Spleen (tissue), 11 donors: ENCODE data around the gene SPIRE1. TPM values are rescaled to one million over a fixed set of nuclear protein-coding genes. Genes with fewer than 3 reads are reported as not detected.

ENCODE experiments used
- DNase-seq: peaks from one replicate; pipeline ENCODE4 v3.0.0-alpha.2; 2020
- H3K27ac ChIP-seq, 8 donors: fragments of 200-600 bp; sonication (generic) in 7 of 8; 1 replicate in 4 of 8; 2 replicates in 4 of 8; pipeline versions ENCODE4 v1.5.0 to v1.8.0; 2016 to 2021; ENCODE audit warnings: inconsistent platforms in 4 of 8, mild to moderate bottlenecking in 4 of 8, moderate library complexity in 1 of 8
- H3K27me3 ChIP-seq, 7 donors: fragments of 200-600 bp; sonication (generic) in 6 of 7; replicated peaks in 1 of 7; 1 replicate in 4 of 7; 2 replicates in 3 of 7; pipeline versions ENCODE4 v1.5.0 to v1.8.0; 2016 to 2021; ENCODE audit warnings: inconsistent platforms in 3 of 7, mild to moderate bottlenecking in 1 of 7
- H3K36me3 ChIP-seq, 6 donors: fragments of 200-600 bp; sonication (generic) in 5 of 6; 1 replicate in 4 of 6; 2 replicates in 2 of 6; pipeline versions ENCODE4 v1.5.0 to v1.8.0; 2016 to 2021; ENCODE audit warnings: inconsistent platforms in 2 of 6
- H3K4me1 ChIP-seq, 6 donors: fragments of 200-600 bp; sonication (generic) in 5 of 6; 1 replicate in 3 of 6; 2 replicates in 3 of 6; pipeline versions ENCODE4 v1.5.0 to v1.8.0; 2016 to 2021; ENCODE audit warnings: inconsistent platforms in 3 of 6
- H3K4me3 ChIP-seq, 8 donors: fragments of 200-600 bp; sonication (generic) in 7 of 8; 1 replicate in 4 of 8; 2 replicates in 4 of 8; pipeline versions ENCODE4 v1.5.0 to v1.8.0; 2016 to 2021; ENCODE audit warnings: inconsistent platforms in 4 of 8, mild to moderate bottlenecking in 4 of 8, moderate library complexity in 2 of 8
- H3K9me3 ChIP-seq, 8 donors: fragments of 200-600 bp; sonication (generic) in 7 of 8; 1 replicate in 4 of 8; 2 replicates in 4 of 8; pipeline versions ENCODE4 v1.5.0 to v1.8.0; 2016 to 2021; ENCODE audit warnings: inconsistent platforms in 4 of 8
- CTCF ChIP-seq, 11 experiments: fragments of 200-600 bp in 7 of 11; fragments of 450-650 bp in 4 of 11; sonication (generic) in 4 of 11; IDR thresholded peaks in 8 of 11; conservative IDR thresholded peaks in 3 of 11; 1 replicate in 7 of 11; 2 replicates in 4 of 11; pipeline versions ENCODE4 v1.4.0 to v1.8.0; 2016 to 2021; ENCODE audit warnings: antibody characterized with exemption in 11 of 11, inconsistent platforms in 4 of 11, mild to moderate bottlenecking in 1 of 11
- POLR2A ChIP-seq, 3 donors: fragments of 450-650 bp; IDR thresholded peaks; one replicate each; pipeline ENCODE4 v1.5.1; 2017; ENCODE audit warnings: antibody characterized with exemption in 3 of 3, mild to moderate bottlenecking in 1 of 3
- POLR2AphosphoS5 ChIP-seq, 3 donors: sonication (generic); formaldehyde crosslinking; IDR thresholded peaks; one replicate each; pipeline ENCODE4 v1.5.1; 2017; ENCODE audit warnings: antibody characterized with exemption in 3 of 3
- WGBS, 5 donors: extraction: QIAGEN DNeasy Blood & Tissue Kit in 3 of 5; methylation state at CpG; one replicate each; pipeline versions ENCODE4 v1.1.5 to v1.1.7; 2013 to 2018; 5-methylcytosine and 5-hydroxymethylcytosine counted together
- intact Hi-C: fragments of 100-400 bp; cut with DNase I; formaldehyde crosslinking; loops from one replicate; pipeline ENCODE4 v1.15.0; 2023; ENCODE audit warnings: low total_unique reads
- polyA plus RNA-seq, 3 donors: library from polyadenylated mRNA; stranded (reverse); fragments of 200-250 nt; gene quantifications; one replicate each; pipeline ENCODE4 v1.2.1, GENCODE V29; 2013
- total RNA-seq, 7 donors: library from RNA; depleted of rRNA in 3 of 7; stranded (reverse); fragments of >200 nt in 3 of 7; fragmentation: NEBNext Ultra II Directional in 4 of 7; extraction: Animal tissue kit (Norgen Biotek cat#: 25700) in 4 of 7; gene quantifications; one replicate each; pipeline versions ENCODE4 v1.1.0 to v1.2.1, GENCODE V29; 2016 to 2021
- donor health status: healthy with polysubstance abuse.
- donor health status: DM: no; HTN: no; CAD: no; lungs with moderate emphysema.
- donor health status: DM: no; HTN: no; CAD: no.
- donor health status: Bipolar disorder and iron deficiency.
- donor health status: healthy.
- donor health status: DM: no; HTN: no; CAD: no.
- donor health status: DM: yes; HTN: yes; CAD: no.

The SPIRE1 gene
- total and polyA plus RNA-seq, 10 donors, result 1.4 to 19.4 (median 11.1) TPM

- TF ChIP-seq POLR2A (IDR thresholded peaks at IDR 0.05) (no peak), CTCF (IDR thresholded peaks at IDR 0.05 in 8 of 11, conservative IDR thresholded peaks at IDR 0.05 in 3 of 11) (no peak), POLR2AphosphoS5 (IDR thresholded peaks at IDR 0.05) (no peak)
- H3K9me3 ChIP-seq, result no peaks in the 10 kb centered on the region
- no peaks in the 10 kb centered on the region for H3K36me3 ChIP-seq
- WGBS, 5 donors, result 93 to 96% (median 95%) methylated on average over 9 of the region's 9 CpGs
- peak; percentile 57 for DNase-seq
- intact Hi-C loops, result no loop called here
- peaks cover 0 to 26% (median 20%) of the 10 kb centered on the region in 6 donors for H3K4me1 ChIP-seq
- H3K4me3 ChIP-seq, result no peak overlapping the region
- H3K27ac ChIP-seq, result no peak overlapping the region
- H3K27me3 ChIP-seq, result peaks cover 0 to 29% (median 0%) of the 10 kb centered on the region in 7 donors
Measured at GRCh38 chr18:12410081-12410481, 247.8 kb downstream of the SPIRE1 start.

DNA sequence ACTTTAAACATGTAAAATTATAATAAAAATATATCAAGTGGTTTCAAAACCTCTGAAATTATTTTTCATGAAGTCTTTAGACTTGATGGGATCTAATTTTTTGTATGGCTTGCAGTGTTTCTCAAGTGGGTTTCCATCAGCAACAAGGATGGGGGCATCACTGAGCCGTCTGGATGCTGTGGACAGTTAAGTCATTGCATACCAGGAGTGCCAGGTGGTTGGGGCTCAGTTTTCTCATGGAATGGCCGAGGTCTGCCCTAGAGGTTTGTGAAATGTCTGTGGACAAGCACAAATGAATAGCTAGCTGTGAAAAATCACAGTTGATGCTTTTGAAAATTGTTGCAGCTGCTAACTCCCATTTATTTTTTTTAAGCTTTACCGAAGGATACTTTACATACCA lies 248.4 kb downstream of the SPIRE1 start:
- peaks cover 0 to 26% (median 20%) of the 10 kb centered on the region in 6 donors for H3K4me1 ChIP-seq
- H3K4me3 ChIP-seq, result no peak overlapping the region
- H3K36me3 ChIP-seq, result no peaks in the 10 kb centered on the region
- TF ChIP-seq POLR2A (IDR thresholded peaks at IDR 0.05) (no peak), CTCF (IDR thresholded peaks at IDR 0.05 in 8 of 11, conservative IDR thresholded peaks at IDR 0.05 in 3 of 11) (no peak), POLR2AphosphoS5 (IDR thresholded peaks at IDR 0.05) (no peak)
- peak; percentile 23 for DNase-seq
- H3K9me3 ChIP-seq, result no peaks in the 10 kb centered on the region
- H3K27ac ChIP-seq, result no peak overlapping the region
- H3K27me3 ChIP-seq, result peaks cover 0 to 35% (median 3%) of the 10 kb centered on the region in 7 donors
- intact Hi-C loops, result no loop called here
- WGBS, 5 donors, result 77 to 95% (median 83%) methylated on average over 3 of the region's 3 CpGs

GRCh38 chr18:12408247-12408869 lies 249.5 kb downstream of the SPIRE1 start:
- no peak for TF ChIP-seq POLR2A (IDR thresholded peaks at IDR 0.05)
- no peak for TF ChIP-seq CTCF (IDR thresholded peaks at IDR 0.05 in 8 of 11, conservative IDR thresholded peaks at IDR 0.05 in 3 of 11)
- TF ChIP-seq POLR2AphosphoS5 (IDR thresholded peaks at IDR 0.05), result no peak
- Histone ChIP-seq H3K27ac (peak overlapping the region in 7 of 8 donors; percentile 3 to 82 (median 74)), H3K9me3 (no peaks in the 10 kb centered on the region), H3K36me3 (no peaks in the 10 kb centered on the region), H3K27me3 (peaks cover 0 to 46% (median 3%) of the 10 kb centered on the region in 7 donors), H3K4me1 (peaks cover 0 to 26% (median 20%) of the 10 kb centered on the region in 6 donors), H3K4me3 (peak overlapping the region; percentile 43 to 81 (median 54))
- WGBS, 5 donors, result 9 to 33% (median 17%) methylated on average over 15 to 32 of the region's 32 CpGs
- DNase-seq, result no peak
- intact Hi-C loops, result no loop called here

GRCh38 chr18:12406371-12407111 lies 251.4 kb downstream of the SPIRE1 start:
- peak; percentile 66 for DNase-seq
- Histone ChIP-seq H3K4me3 (peak overlapping the region in 1 of 8 donors; percentile 81), H3K9me3 (no peaks in the 10 kb centered on the region), H3K27ac (no peak overlapping the region), H3K4me1 (peaks cover 0 to 26% (median 20%) of the 10 kb centered on the region in 6 donors), H3K36me3 (no peaks in the 10 kb centered on the region), H3K27me3 (peaks cover 0 to 64% (median 3%) of the 10 kb centered on the region in 7 donors)
- TF ChIP-seq POLR2AphosphoS5 (IDR thresholded peaks at IDR 0.05) (no peak), POLR2A (IDR thresholded peaks at IDR 0.05) (no peak), CTCF (IDR thresholded peaks at IDR 0.05 in 8 of 11, conservative IDR thresholded peaks at IDR 0.05 in 3 of 11) (no peak)
- intact Hi-C loops, result no loop called here
- WGBS, 5 donors, result 63 to 81% (median 76%) methylated on average over 19 of the region's 19 CpGs
